GM19324 (cell line): ENCODE results near the gene ELL.

ENCODE experiments used
- ATAC-seq: cut with Tn5 transposase; IDR thresholded peaks from one replicate; pipeline ENCODE4 v1.9.1; 2021; ENCODE audit warnings: mild to moderate bottlenecking, moderate library complexity; ENCODE audit not compliant: unreplicated experiment, low FRiP score

Gene ELL

GRCh38 chr19:18491995-18492953 is 29.6 kb downstream of the ELL start:
- ATAC-seq, result no peak

DNA sequence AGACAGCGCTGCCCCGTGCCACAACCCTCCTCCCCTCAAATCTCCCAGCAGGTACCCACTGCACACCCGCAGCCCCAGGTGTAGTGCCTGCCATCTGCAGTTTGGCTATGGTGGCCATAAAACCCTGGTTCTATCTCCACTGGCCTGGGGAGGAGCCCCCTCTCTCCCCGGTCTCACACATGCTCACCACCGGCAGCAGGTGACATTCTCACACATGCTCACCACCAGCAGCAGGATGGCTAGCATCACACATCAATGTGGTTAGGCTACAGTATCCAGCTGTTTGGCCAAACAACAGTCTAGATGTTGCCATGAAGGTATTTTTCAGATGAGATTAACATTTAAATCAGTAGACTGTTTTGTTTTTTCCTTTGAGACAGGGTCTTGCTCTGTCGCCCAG is 31.1 kb downstream of the ELL start:
- ATAC-seq, result no peak

DNA sequence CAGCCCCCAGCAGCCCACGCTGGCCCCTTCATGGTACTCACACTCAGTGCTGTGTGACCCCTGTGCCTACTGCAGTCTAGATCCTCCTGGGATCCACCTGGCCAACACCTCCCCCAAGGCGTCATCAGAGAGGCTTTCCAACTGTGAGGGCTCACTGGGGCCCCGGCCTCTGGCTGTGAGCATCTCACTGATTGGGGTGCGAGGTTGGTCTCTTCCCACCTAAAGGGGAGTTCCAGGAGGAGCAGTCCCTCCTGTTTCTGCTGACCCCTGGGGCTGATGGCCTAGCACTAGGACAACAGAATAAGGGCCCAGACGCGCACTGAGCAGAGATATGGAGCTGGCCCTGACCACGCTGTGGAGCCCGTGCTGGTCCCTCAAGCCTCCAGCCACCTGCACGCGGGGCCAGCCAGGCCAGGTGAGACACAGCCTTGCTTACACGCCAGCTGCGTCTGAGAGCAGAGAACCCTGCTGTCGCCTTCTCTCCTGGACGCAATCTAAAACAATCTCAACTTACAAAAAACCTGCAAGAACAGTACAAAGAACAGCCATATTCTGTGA is 32.2 kb downstream of the ELL start:
- no peak for ATAC-seq

GRCh38 chr19:18488838-18489626 is 32.8 kb downstream of the ELL start:
- no peak for ATAC-seq

GRCh38 chr19:18488403-18488723 is 33.5 kb downstream of the ELL start:
- no peak for ATAC-seq

GRCh38 chr19:18487576-18488402 is 34.1 kb downstream of the ELL start:
- no peak for ATAC-seq

GRCh38 chr19:18486746-18487145 is 35.1 kb downstream of the ELL start:
- no peak for ATAC-seq

GRCh38 chr19:18484992-18485391 is 36.9 kb downstream of the ELL start:
- ATAC-seq, result no peak

DNA sequence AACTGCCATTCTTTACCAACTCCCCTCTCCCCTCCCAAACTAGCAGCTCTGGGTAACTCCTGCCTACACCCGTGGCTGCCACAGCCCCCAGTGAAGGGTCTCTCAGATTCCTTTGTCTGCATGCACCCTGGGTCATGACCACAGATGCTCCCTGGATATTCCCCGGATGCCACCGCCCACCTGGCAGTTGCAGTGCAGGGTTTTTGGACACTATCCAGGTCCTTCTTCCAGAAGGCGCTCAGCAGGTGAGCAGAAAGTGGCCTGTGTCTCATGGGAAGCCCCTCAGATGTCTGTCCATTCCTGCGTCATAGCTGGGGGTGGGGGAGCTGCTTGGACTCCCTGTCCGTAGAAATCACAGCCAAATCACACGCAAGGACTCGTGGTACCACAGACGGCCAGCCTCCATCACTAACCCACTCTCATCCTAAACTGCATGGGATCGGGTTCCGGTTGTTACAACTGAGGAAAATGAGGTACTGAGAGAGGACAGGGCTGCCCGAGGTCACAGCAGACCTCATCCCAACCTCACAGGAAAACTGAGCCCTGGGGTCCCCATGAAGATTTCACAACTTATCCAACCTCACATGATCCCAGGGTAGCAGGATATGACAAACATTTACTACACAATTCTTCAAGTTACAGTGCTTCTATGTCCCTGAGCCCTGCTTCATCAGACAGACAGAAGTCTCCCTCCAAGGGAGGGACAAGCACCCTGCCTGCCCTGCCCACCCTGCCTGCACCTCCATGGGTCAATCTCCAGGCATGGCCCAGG is 38.6 kb downstream of the ELL start:
- ATAC-seq, result no peak

DNA sequence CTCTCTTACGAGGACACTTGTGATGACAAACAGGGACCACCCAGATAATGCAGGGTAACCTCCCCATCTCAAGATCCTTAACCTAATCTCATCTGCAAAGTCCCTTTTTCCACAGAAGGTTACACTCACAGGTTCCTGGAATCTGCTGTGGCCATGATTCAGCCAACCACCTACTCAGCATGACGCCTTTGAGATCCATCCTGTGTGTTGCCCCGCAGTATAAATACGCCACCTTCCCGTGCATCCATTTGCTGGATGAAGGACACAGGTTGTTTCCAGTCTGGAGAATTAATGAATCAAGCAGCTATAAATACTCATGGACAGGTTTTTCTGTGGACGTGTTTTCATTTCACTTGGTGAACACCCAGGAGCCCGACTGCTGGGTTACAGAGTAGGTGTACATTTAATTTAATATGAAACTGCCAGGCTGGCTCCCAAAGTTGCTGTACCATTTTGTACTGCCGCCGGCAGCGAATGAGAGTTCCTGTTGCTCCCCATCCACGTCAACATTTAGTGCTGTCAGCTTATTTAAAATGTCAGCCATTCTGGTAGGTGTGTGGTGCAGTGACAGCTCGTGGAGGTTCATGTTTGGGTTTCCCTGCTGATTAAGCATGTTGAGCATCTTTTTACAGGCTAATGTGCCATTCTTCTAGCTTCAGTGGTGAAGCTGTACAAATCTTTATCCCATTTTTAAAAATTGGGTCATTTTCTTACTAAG is 40.2 kb downstream of the ELL start:
- ATAC-seq, result no peak

DNA sequence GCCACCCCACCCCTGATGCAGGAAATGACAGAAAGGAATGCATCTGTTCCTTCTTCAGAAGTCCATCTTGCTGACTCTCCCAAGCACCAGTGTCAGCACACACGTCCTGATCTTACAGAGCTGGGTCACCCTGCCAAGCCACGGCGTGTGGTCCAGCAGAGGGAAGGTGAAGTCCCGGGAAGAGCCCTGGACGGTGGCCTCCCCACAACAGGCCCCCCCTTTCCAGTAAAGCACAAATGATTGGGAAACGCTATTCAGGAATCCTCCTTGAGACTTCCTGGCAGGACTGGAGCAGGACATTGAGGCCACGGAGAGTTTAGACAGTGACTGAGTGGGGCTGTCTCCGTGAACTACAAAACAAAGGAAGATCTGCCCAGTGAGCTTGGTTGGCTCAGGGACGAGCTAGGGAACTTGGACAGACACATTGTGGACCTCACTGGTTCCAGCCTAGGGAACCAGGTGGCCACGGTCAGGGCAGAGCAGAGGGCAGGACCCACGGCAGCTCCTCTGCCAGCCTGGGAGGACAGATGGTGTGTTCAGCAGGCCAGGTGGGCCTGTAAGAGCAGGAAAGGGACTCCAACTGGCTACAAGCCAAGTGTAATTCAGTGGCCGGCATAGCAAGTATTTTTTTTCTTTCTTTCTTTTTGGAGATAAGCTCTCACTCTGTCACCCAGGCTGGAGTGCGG is 41.7 kb downstream of the ELL start:
- ATAC-seq, result no peak

DNA sequence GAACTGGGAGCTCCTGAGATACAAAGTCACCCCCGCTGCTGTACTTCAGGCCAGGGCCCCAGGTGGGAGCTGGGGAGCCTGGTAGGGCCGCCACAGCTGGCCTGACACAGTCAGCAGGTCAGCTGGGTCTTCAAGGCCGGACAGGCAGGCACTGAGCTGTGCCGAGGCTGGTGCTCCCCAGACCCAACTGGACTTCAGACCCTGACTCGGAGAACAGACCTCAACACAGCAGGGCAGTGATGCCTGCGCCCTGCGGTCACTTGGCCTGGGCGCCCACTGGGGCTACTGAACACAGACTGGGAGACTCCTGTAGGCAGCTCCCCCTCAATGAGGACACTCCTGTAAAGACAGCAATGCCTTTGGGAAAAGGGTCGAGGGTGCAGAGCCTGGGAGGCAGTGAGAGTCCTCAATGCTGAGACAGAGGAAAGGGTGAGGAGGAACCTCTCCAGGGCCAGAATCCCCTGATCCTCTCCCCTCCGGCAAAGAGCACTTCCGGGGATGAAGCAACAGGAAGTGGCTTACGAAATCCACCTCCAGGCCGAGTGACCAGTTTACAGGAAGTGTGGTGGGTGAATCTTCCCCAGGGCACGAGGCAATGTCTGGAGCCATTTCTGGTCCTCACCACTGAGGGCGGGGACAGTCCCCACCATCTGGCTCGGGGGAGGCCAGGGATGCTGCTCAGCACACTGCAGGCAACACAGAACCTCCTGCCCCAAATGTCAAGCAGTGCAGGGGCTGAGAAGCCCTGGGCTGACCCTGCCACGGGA is 43.1 kb downstream of the ELL start:
- no peak for ATAC-seq

DNA sequence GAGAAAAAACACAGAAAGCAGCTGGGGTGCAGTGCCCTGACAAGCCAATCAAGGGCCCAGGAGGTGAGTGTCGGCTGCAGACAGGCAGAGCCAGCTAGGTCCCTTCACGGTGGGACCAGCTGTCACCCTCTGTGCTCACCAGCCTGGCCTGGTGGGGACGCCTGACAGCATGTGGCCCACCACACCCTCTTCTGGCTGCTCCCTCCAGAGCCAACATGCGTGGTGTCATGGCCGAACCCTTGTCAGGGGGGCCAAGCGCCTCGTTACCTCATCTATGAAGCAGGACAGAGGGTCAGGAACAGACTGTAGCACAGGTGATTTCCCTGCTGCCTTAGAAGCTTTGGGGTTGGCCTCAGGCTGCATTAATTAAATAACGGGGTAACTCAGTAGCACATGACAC is 43.9 kb downstream of the ELL start:
- no peak for ATAC-seq

DNA sequence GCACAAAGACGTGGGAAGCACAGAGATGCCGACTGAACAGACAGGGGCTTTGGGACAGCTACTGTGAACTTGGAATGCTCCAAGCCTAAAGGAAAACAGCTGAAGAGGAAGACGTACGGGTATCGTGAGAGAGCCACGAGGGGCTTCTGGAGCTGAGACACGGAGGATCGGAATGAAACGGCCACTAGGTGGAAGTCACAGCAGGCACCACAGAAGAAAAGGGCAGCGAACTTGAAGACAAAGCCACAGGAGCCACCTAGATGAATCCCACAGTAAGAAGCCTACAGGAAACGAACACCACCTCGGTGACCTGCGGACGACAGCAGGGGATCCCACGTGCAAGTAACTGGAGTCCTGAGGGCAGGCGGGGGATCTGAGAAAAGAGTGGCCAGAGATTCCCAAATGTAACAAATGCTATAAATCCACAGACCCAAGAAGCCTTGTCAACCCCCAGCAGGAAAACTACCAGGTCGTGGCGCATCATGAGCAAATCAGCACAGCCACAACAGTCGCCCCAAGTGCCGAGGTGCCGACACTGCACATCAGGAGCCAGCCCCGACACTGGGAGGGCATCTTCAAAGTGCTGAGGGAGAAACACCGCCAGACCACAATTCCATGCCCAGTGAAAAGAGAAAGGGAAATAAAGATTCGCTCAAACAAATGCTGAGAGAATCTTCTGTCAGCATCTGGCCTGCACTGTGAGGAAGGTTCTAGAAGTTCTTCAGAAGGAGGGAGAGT is 44.7 kb downstream of the ELL start:
- ATAC-seq, result no peak

- ATAC-seq, result no peak
Measured at GRCh38 chr19:18476507-18477041, 45.3 kb downstream of the ELL start.

GRCh38 chr19:18475762-18476331 is 46.0 kb downstream of the ELL start:
- no peak for ATAC-seq

- ATAC-seq, result no peak
Measured at GRCh38 chr19:18475004-18475453, 46.8 kb downstream of the ELL start.
